DMS53 treated with DMSO at 0.1 percent for 48 hours (cell line): ENCODE results near the gene MRPS18B.

Experiments used
- DNase-seq: peaks from one replicate; lab custom pipeline; 2025; ENCODE audit not compliant: unreplicated experiment; lab: John Stamatoyannopoulos, UW

Gene MRPS18B

DNA sequence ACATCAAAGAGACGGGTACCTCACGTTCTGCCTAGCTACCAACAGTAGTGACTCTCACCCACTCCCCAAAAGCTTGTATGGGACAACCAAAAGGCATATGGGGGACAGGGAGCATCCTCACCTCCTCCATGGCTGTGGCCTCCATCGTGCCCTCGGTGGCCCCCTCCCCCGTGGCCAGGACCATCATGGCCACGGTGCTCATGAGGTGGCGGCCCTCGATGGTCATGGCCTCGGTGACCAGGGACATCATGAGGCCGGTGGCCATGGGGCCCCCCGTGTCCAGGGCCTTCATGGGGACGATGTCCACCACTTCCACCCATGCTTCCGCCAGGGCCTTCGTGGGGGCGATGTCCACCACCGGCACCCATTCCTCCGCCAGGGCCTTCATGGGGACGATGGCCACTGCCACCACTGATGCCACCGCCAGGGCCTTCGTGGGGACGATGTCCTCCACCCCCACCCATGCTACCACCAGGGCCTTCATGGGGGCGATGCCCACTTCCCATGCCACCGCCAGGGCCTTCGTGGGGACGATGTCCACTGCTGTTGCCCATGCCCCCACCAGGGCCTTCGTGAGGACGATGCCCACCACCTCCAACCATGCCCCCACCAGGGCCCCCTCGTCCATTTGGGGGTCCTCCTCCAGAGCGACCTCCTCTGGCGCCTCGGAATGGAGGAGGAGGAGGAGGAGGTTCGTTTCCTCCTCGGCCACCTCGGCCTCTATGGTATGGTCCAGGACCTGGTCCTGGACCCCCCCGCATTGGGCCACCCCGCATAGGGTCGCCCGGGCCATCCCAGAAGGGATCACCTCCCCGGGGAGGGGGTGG, 15.6 kb upstream of the MRPS18B start:
- no peak for DNase-seq

DNA sequence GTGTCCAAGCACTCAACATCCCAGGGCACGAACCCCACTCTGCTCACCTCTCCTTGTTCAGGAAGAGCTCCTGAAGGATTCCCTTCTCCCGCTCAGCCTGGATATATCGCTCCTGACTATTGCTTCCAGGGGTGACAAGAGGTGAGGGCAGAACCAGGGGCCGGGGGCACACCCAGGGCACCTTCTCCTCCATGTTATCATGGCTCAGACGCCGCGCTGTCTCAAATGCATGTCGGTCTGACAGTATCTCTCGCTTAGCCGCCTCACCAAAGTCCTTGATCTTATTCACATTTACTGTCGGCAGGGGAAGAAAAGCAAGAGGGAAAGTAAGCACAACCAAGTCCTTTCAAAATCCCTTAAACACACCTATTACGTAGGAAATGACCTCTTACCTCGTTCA, 13.7 kb upstream of the MRPS18B start:
- no peak for DNase-seq

DNA sequence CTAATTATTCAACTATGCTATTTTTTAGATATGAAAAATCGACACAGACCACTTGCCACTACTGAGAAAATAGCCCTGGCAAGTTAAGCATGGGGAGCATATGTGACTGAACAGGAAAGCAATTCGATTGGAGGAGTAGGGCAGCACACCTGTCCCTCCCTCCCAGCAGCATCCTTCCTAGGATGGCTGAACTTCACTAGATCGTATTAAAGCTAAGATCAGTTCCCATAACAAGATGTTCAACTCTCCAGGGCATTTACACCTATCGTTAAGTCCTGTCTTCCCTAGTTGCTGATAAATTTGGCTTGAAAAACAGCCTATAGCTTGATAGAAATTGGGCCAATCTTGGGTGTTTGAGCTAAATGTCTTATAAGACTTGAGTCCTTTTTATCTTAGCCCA, 7.6 kb upstream of the MRPS18B start:
- DNase-seq = no peak

DNA sequence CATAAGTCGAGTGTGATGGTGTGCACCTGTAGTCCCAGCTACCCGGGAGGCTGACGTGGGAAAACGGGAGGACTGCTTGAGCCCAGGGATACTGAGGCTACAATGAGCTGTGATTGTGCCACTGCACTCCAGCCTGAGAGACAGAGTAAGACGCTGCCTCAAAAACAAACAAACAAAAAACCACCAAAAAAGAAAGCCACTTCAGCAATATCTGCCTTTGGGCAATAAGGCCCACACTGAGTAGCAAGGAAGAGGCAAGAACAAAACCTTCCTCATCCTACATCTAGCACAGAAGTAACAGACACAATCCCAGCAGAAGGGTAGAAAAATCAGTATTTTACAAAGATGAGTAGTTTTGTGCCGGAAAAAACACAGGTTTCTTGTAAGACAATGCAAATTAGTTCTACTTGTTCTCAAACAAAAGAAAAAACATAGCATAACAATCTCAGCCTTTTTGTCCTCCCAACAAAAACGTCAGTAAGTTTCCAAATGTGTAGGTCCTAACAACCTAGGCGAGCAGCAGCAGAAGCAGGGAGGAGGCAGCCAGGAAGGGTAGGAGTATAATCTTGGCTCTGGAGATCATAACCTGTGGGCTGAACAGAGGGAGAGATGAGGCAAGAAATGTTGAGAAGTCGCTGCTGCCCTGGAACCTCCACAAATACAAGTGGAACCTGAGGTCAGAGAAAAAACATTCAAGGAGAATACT, 6.3 kb upstream of the MRPS18B start:
- no peak for DNase-seq

DNA sequence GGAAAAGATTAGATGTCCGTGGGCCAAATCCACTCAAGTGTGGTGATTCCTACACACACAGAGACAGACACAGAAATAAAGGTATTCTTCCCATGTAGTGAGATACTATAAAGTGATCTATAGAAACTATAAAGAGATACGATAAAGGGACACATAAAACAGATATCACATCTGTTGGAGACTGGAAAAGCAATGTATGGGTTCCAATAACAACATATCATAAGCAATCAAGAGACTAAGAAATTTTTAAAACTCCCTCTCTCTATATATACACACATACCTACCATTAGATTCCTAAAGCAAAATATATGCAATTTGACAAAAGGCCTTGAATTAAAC, 5.8 kb upstream of the MRPS18B start:
- DNase-seq = no peak

DNA sequence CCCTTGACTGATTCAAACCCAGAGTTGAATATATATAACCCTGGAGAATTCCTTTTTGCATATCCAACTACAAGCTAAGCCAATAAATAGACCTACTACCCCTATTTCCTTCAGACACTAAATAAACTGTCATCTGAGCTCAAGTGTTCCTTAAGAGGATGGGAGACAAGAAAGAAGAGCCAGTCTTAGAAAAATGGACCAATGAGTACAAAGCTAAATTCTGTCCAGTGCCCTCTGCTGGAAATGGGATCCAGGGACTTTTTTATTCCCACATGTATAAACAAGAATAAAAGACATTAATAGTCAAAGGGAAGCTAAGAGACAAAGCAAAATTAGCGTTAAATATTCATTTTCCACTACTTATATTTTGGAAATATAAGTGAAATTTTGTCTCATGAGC, 5.4 kb upstream of the MRPS18B start:
- no peak for DNase-seq

DNA sequence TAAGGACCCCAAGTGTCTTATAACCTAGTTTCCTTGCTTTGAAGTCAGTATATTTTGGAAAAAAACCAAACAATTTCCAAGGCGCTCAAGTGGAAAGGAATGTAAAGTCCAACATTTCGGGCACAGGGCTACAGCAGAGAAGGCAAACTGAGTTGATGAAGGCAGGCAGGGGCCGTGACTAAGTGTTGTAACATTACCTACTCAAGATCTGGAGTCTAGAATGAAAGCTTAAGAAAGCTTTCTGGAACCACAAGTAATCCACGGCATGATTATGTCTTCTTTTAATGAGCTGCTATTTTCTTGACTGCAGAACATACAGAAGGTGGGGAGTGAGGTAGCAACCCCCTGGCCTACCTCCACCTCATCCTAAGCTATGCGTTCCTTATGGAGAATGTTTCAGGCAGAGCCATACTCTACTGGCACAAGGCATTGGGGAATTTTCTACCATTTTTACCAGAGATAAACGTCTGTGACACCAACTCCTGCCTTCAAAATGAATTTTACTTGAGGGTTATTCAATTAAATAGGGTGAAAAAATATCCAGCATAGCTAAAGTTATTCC, 4.9 kb upstream of the MRPS18B start:
- DNase-seq = no peak

DNA sequence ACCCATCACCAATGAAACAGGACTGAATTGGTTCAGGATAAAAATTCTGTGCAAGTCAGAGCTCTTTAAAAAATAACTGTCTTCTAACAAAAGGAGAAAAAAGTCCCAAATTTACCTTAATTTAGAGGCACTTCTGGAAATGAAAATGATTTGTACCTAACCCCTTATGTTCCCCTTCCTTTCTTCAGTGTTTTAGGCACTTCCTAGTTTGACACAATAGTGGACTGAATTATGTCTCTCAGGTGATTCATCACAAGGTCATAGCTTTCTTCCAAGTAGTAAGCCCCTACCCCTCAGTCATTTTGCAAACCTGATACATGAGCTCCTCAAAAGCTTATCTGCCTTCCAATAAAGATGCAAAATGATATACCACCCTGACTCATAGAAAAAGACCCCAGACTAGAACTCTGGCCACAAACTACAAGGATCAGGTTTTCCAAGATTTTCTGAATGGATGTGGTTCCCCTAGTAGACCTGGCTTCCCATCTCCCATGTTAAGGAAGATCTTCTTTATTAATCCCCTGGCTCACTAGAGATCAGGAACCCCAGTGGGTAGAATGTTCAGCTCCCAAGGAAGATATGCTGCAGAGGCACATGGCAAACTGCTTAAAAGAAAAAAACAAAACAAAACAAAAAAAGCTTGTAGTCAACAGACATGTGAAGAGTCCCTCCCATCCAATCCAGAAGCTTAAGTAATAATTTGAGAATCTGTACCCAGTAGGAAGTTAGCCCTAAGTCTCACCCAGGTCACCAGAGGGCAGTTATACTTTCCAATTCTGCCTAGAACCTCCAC, 4.2 kb upstream of the MRPS18B start:
- no peak for DNase-seq

DNA sequence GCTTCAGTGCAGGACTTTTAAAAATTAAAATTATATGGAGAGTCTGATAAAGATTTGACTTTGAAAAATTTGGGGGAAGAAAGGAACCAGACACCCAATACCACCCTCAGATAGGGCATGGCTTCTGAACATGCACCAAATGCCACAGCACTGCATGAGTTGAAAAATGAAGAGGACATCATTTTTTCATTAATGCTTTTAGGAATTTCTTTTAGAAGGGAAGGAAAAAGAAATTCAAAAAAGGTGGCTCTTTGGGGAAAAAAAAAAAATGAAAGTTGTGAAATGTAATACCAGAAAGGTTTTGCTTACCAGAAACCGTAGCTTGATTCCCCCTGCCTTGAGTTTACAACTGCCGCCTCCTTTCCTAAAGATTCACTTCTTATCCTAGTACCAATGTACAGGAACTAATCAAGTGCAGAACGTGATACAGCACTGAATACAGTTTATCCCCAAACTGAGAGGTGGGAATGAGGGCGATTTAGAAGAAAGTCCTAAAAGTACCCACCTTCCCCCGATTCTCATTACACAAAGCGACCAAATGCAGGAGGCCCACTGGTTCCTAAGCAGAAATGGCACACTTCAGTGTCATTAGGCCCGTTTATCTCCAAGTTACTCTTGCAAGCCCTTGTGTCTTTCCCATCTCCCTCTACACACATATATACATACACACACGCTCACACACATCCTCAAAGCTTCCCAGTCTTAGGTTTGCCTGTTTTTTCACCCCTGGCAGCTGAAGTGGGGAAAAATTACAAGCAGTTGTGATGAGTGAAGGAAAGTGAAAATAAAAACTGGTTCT, 3.4 kb upstream of the MRPS18B start:
- DNase-seq = no peak

DNA sequence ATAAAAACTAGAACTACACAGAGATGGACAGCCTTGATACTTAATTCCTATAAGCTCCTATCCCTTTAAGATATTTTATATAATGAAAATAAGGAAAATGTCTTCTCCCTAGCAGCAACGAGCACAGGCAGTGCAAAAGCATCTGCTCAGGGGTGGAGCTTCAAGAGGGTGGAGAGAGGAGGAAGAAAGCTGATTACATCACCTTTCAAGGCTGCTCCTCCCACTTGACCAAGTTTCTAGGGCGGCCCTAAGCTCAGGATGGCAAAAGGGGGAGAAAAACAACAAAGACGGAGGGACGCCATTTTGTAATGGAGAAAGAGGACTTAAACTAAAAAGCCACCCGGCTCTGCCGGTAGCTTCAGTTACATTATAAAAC, 2.8 kb upstream of the MRPS18B start:
- peak; percentile 95 for DNase-seq

DNA sequence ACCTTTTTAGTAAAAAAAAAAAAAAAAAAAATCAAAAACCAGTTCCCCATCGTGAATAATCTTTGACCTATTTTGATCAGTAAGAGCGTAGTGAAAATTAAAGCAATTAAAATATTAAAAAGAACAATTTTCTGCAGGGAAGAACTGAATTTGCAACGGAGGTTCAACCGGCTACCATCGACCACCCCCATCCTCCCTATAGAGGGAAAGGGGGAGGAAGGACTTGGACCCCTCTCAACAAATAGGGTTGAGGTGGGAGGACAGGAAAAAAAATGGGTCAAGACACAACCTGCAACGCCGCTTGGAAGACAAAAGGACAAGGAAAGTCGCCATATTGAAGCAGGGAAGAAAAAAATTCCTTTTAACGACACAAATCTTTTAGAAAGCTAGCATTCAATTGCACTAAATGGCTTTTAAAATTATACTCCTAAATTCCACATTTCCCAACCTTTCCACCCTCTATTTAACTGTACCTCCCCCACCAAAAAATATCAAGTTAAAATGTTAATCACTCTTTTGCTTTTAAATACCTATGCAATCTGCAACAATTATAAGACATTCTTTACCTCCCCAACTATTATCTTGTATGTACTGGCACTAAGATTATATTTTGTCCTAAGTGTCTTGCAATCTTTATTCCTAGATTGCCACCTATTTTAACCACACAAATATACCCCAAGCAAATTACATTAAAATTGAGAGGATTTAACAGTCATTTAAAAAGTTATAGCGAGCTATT, 2.3 kb upstream of the MRPS18B start:
- peak; percentile 44 for DNase-seq

DNA sequence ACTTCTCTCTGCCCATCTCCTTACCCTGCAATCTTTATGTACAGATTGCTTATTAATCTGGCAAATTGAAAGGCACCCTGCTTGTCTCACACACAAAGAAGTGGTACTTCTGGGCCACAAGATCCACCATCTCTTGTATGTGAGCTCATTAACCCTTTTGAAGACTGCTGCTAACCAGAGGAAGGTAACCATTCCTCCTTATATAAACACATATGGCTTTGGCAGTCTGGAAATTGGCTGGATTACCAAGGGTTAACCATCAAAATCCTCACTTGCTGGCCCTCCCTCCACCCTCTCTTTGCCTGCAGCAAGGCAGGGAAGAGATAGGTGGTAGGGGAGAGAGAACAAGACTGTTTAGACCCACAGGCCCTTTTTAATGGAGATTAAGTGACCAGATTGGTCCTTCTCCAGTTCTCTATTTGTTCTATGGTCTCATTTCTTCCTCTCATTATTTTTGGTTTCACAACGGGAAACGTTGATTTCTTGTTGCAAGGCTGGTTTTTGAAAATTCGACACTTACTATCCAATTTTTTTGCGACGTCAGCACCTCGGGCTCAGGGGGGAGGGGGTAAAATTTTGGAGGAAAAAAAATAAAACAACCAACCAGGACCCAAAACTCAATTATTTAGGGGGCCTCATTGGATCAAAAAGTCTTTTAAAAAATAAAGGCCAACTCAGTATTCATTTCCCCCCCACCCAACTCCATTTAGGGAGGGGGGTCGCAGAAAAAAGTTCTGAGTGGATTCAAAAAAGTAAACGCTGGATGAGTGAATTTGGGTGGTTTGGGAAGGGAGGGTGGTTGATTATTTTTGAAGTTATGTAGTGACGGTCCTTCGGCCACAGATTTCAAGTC, 1.5 kb upstream of the MRPS18B start:
- peak; percentile 77 for DNase-seq

DNA sequence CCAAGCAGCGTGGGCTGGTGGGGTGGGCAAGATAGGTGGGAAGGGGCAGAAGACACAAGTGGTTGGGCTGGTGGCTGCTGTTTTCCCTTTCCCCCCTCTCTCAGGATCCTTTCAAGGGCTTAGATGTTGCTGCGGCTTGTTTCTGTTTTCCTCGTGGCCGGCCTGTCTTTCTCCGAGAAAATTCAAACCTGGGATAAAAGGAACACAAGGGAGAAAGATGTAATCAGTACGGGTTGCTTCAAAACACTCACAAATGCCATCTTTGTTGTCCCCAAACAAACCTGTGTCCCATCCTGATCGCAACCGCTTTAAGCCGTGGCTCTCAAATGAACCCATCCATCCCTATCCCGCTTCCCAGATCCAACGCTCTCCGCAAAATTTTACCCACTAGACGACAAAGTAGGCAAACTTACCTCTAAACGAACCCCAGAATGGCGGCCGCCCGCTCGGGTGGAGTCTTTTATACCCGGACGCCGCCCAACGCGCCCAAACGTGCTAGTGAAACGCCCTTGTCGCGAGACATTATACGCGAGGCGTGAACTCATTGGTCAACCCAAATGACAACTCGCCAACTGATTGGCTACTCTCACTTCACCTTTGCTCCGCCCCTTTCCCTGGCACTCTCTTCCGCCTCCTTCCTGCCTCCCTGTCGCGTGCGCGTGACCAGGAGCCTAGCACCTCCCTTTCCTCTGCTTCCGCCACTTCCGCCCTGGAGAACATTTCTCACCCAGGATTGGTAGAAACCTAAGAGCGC, 652 bp upstream of the MRPS18B start, which contains the start of gene PPP1R10:
TSS of gene PPP1R10 (minus strand) at position 433 of the 754 bp plus-strand sequence. CDS start 7,299 bp downstream, outside the sequence.
- DNase-seq = peak; percentile 99

DNA sequence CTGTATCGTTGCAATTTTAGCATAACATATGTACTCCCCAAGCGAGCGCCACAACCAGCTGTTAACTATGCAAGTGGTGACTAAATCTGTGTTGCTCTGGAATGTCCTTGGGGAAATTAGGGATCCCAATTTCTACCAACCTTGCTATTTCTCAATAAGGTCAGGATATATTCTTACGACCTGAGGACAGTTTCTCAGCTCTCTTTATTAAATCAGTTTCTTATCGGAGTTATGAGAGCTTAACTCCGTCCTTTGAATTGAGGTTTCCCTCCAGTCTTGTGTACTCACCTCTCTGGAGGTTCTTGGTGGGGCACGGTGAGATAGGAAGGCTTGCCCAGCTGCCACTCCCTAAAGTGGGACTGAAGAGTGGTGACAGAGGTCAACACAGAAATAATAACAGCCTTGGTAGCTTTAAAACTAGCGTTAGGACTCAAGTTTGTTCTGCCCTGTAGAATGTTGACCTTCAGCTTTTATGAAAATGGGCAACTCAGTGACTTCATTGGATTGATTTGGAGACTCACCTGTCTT, 694 bp downstream of the MRPS18B start:
- no peak for DNase-seq

DNA sequence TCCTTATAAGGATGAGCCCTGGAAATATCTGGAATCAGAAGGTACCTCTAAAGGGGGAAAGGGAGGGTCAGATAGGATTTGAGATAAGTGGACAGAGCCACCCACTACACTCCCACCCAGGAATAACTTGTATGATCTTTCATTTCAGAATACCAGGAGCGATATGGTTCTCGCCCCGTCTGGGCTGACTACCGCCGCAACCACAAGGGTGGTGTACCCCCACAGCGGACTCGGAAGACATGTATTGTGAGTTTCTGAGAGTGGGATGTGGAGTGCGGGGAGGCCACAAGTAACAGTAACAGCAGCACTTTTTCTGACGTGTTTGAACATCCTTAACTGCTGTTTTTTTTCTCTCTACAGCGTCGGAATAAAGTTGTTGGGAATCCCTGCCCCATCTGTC, 1.9 kb downstream of the MRPS18B start:
- DNase-seq = no peak

DNA sequence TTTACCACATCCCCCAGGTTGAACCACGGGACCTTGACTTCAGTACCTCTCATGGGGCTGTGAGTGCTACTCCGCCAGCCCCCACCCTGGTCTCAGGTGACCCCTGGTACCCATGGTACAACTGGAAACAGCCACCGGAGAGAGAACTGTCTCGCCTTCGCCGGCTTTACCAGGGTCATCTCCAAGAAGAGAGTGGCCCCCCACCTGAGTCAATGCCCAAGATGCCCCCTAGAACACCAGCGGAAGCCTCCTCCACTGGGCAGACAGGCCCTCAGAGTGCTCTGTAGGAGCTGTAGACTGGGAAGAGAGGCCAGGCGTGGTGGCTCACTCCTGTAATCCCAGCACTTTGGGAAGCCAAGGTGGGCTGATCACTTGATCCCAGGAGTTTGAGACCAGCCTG, 7.9 kb downstream of the MRPS18B start:
- no peak for DNase-seq

DNA sequence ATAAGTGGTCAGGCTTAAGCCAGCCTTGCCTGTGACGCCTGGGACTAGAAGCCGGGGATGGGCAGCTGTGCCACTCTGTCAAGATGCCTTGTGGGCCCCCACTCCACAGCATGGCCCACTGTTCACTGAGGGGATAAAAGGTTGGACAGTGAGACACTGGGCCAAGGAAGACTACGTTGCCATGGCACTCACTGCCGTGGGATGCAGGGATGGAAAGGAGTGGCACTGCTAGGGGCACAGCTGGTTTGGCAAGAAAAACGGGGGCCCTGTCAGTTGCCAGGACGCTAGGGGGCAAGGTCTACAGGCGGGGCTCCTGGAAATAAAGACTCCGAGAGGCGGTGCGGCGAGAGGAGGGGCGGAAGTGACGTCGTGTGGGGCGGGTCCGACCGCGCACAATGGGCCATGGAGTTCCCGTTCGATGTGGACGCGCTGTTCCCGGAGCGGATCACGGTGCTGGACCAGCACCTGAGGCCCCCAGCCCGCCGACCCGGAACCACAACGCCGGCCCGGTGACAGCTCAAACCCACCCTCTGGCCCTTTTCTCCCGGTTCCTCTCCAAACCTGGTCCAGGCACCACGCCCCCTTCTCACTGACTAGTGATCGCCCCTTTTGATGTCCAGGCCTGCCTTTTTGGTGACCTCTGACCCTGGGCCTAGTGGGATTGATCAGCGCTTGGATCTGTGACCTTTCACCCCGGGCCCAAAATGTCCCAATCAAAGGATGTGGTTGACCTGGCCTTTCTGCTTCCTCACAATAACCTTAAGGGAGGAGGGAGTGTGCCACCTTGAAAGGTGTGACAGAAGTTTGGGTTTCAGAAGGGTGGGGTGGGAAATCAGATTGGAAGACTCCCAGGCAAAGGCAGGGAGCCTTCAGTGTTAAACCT, 9.1 kb downstream of the MRPS18B start, which contains the start of gene ATAT1:
TSS of gene ATAT1 (plus strand) at position 391 of the 883 bp plus-strand sequence.
- peak; percentile 51 for DNase-seq
